ENCODE results near the gene TP53TG5.

DNA sequence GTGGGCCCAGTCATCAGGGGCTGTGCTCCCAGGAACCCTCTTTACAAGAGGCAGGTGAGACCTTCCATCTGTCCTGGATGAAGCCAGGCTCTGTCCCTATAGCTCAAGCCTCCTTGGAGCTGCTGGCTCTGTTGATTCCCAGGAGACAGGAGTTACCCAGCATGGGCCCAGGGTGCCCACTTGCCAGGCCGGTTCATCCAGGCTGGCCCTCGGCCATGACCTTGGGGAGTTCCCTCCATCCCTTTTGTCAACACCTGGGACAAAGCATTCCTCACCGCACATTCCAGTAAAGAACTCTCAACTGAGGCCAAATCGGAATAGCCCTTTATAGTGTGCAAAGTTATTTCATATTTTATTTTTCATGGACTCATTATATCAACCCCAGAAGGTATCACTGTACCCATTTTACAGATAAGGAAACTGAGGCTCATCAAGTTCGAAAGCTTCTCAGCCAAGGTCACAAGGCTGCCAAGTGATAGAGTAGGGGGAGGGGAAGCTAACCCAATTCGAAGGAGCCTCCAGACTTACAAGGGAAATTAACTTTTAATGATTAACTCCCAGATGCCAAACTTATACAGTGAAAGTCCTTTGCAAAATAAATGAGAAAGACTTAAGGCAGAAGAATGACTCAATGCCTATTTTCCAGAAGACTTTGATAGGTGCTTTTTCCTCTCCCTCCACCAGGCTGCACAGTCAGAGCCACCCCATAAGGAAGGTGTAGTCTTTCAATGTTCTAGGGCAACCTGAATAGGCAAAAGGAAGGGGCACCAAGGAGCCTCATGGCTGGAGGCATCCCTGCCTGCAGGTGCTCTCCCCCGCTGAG lies 48.4 kb downstream of the TP53TG5 start:
- no peak for TF ChIP-seq POLR2A (IDR thresholded peaks at IDR 0.05)
- no peak for TF ChIP-seq POLR2AphosphoS5 (IDR thresholded peaks at IDR 0.05)

Measured in sigmoid colon (tissue), 4 donors.